ENCODE measurements around the gene SLC25A51.

The SLC25A51 gene

GRCh38 chr9:37929441-37929895, 25.5 kb upstream of the SLC25A51 start:
- Histone ChIP-seq H3K9ac (ENCODE audit: insufficient read length) (no peak overlapping the region), H3K27ac (no peak overlapping the region), H3K36me3 (ENCODE audit: insufficient read depth, low read length) (peaks cover 32% of the 10 kb centered on the region), H3K4me3 (no peak overlapping the region), H3K9me3 (ENCODE audit: low read depth, low read length) (peaks cover 9% of the 10 kb centered on the region; the same call in 1 of the 2 replicates)
- no peak for TF ChIP-seq FOXP2 (optimal IDR thresholded peaks at IDR 0.05; ENCODE audit: control extremely low read depth, extremely low read length, insufficient read depth)
- no peak for TF ChIP-seq EZH2 (IDR thresholded peaks at IDR 0.05)
- no peak for TF ChIP-seq POLR2AphosphoS5 (IDR thresholded peaks at IDR 0.05; ENCODE audit: borderline replicate concordance, low read depth, low read length)
- no peak for DNase-seq (ENCODE audit: low read depth, low spot score)

- H3K9me3 ChIP-seq (ENCODE audit: low read depth, low read length) = peaks cover 9% of the 10 kb centered on the region; the same call in 1 of the 2 replicates
- no peak overlapping the region for H3K9ac ChIP-seq (ENCODE audit: insufficient read length)
- H3K27ac ChIP-seq = no peak overlapping the region
- DNase-seq (ENCODE audit: low read depth, low spot score) = no peak
- TF ChIP-seq FOXP2 (optimal IDR thresholded peaks at IDR 0.05; ENCODE audit: control extremely low read depth, extremely low read length, insufficient read depth) = no peak
- TF ChIP-seq EZH2 (IDR thresholded peaks at IDR 0.05) = no peak
- no peak for TF ChIP-seq POLR2AphosphoS5 (IDR thresholded peaks at IDR 0.05; ENCODE audit: borderline replicate concordance, low read depth, low read length)
- H3K36me3 ChIP-seq (ENCODE audit: insufficient read depth, low read length) = peaks cover 32% of the 10 kb centered on the region
- no peak overlapping the region for H3K4me3 ChIP-seq
These were observed 24.9 kb upstream of the SLC25A51 start for GRCh38 chr9:37928552-37929430.

GRCh38 chr9:37927601-37928551, 23.9 kb upstream of the SLC25A51 start:
- Histone ChIP-seq H3K36me3 (ENCODE audit: insufficient read depth, low read length) (peaks cover 28% of the 10 kb centered on the region), H3K9ac (ENCODE audit: insufficient read length) (no peak overlapping the region), H3K9me3 (ENCODE audit: low read depth, low read length) (peaks cover 9% of the 10 kb centered on the region; the same call in 1 of the 2 replicates), H3K4me3 (no peak overlapping the region), H3K27ac (no peak overlapping the region)
- DNase-seq (ENCODE audit: low read depth, low spot score) = no peak
- no peak for TF ChIP-seq EZH2 (IDR thresholded peaks at IDR 0.05)
- TF ChIP-seq POLR2AphosphoS5 (IDR thresholded peaks at IDR 0.05; ENCODE audit: borderline replicate concordance, low read depth, low read length) = no peak
- no peak for TF ChIP-seq FOXP2 (optimal IDR thresholded peaks at IDR 0.05; ENCODE audit: control extremely low read depth, extremely low read length, insufficient read depth)

- Histone ChIP-seq H3K27ac (no peak overlapping the region), H3K4me3 (no peak overlapping the region), H3K36me3 (ENCODE audit: insufficient read depth, low read length) (peaks cover 27% of the 10 kb centered on the region), H3K9ac (ENCODE audit: insufficient read length) (no peak overlapping the region), H3K9me3 (ENCODE audit: low read depth, low read length) (peaks cover 9% of the 10 kb centered on the region; the same call in 1 of the 2 replicates)
- TF ChIP-seq EZH2 (IDR thresholded peaks at IDR 0.05) (no peak), FOXP2 (optimal IDR thresholded peaks at IDR 0.05; ENCODE audit: control extremely low read depth, extremely low read length, insufficient read depth) (no peak), POLR2AphosphoS5 (IDR thresholded peaks at IDR 0.05; ENCODE audit: borderline replicate concordance, low read depth, low read length) (no peak)
- DNase-seq (ENCODE audit: low read depth, low spot score) = no peak
These were observed 23.2 kb upstream of the SLC25A51 start for GRCh38 chr9:37927132-37927531.

- no peak for DNase-seq (ENCODE audit: low read depth, low spot score)
- no peak for TF ChIP-seq POLR2AphosphoS5 (IDR thresholded peaks at IDR 0.05; ENCODE audit: borderline replicate concordance, low read depth, low read length)
- TF ChIP-seq EZH2 (IDR thresholded peaks at IDR 0.05) = no peak
- TF ChIP-seq FOXP2 (optimal IDR thresholded peaks at IDR 0.05; ENCODE audit: control extremely low read depth, extremely low read length, insufficient read depth) = no peak
- Histone ChIP-seq H3K4me3 (no peak overlapping the region), H3K9ac (ENCODE audit: insufficient read length) (no peak overlapping the region), H3K27ac (no peak overlapping the region), H3K36me3 (ENCODE audit: insufficient read depth, low read length) (peaks cover 27% of the 10 kb centered on the region), H3K9me3 (ENCODE audit: low read depth, low read length) (peaks cover 8% of the 10 kb centered on the region; the same call in 1 of the 2 replicates)
These were observed 22.8 kb upstream of the SLC25A51 start for GRCh38 chr9:37926737-37927118.

- Histone ChIP-seq H3K27ac (no peak overlapping the region), H3K36me3 (ENCODE audit: insufficient read depth, low read length) (peaks cover 20% of the 10 kb centered on the region), H3K4me3 (no peak overlapping the region), H3K9ac (ENCODE audit: insufficient read length) (no peak overlapping the region), H3K9me3 (ENCODE audit: low read depth, low read length) (peaks cover 2% of the 10 kb centered on the region; the same call in 1 of the 2 replicates)
- no peak for DNase-seq (ENCODE audit: low read depth, low spot score)
- TF ChIP-seq POLR2AphosphoS5 (IDR thresholded peaks at IDR 0.05; ENCODE audit: borderline replicate concordance, low read depth, low read length) = no peak
- no peak for TF ChIP-seq EZH2 (IDR thresholded peaks at IDR 0.05)
- TF ChIP-seq FOXP2 (optimal IDR thresholded peaks at IDR 0.05; ENCODE audit: control extremely low read depth, extremely low read length, insufficient read depth) = no peak
These were observed 22.1 kb upstream of the SLC25A51 start for GRCh38 chr9:37925786-37926736.

- Histone ChIP-seq H3K4me3 (no peak overlapping the region), H3K36me3 (ENCODE audit: insufficient read depth, low read length) (peaks cover 12% of the 10 kb centered on the region; the same call in 1 of the 2 replicates), H3K27ac (no peak overlapping the region), H3K9ac (ENCODE audit: insufficient read length) (no peak overlapping the region), H3K9me3 (ENCODE audit: low read depth, low read length) (no peaks in the 10 kb centered on the region)
- TF ChIP-seq EZH2 (IDR thresholded peaks at IDR 0.05) (no peak), POLR2AphosphoS5 (IDR thresholded peaks at IDR 0.05; ENCODE audit: borderline replicate concordance, low read depth, low read length) (no peak), FOXP2 (optimal IDR thresholded peaks at IDR 0.05; ENCODE audit: control extremely low read depth, extremely low read length, insufficient read depth) (no peak)
- no peak for DNase-seq (ENCODE audit: low read depth, low spot score)
These were observed 21.1 kb upstream of the SLC25A51 start for GRCh38 chr9:37925006-37925405.

All from SK-N-MC (cell line).